GM23338 (cell line): ENCODE data around the gene SLX4. TPM values are rescaled to one million over a fixed set of nuclear protein-coding genes. Genes with fewer than 3 reads are reported as not detected.

Experiments used
- ATAC-seq: fragments of 200-7000 bp; cut with Tn5 transposase; 3 replicates; pipeline ENCODE4 v1.9.1; 2020
- DNase-seq: peaks from one replicate; pipeline ENCODE4 v3.0.0-alpha.2; 2015; ENCODE audit warnings: low spot score
- H2AFZ ChIP-seq: fragments of 200-600 bp; sonication (generic); 2 replicates; pipeline ENCODE4 v1.8.0; 2016; ENCODE audit warnings: antibody characterized with exemption, mild to moderate bottlenecking, moderate library complexity
- H3F3A ChIP-seq: fragments of 200-600 bp; sonication (generic); replicated peaks from 2 replicates; pipeline ENCODE4 v1.8.0; 2017; ENCODE audit warnings: antibody characterized with exemption, mixed run types, low read depth
- H3K27ac ChIP-seq: fragments of 200-600 bp; sonication (generic); 2 replicates; pipeline ENCODE4 v1.6.1; 2016; ENCODE audit warnings: low read depth
- H3K27me3 ChIP-seq: fragments of 200-600 bp; sonication (generic); 2 replicates; pipeline ENCODE4 v1.8.0; 2016; ENCODE audit warnings: mild to moderate bottlenecking, mixed run types, moderate library complexity; ENCODE audit not compliant: insufficient read depth
- H3K36me3 ChIP-seq: fragments of 200-600 bp; sonication (generic); 2 replicates; pipeline ENCODE4 v1.8.0; 2016; ENCODE audit warnings: mild to moderate bottlenecking; ENCODE audit not compliant: insufficient read depth
- H3K4me1 ChIP-seq: fragments of 200-600 bp; sonication (generic); 2 replicates; pipeline ENCODE4 v1.8.0; 2016; ENCODE audit warnings: mild to moderate bottlenecking, moderate library complexity; ENCODE audit not compliant: insufficient read depth
- H3K4me2 ChIP-seq: fragments of 200-600 bp; sonication (generic); 2 replicates; pipeline ENCODE4 v1.7.1; 2017; ENCODE audit warnings: mixed run types
- H3K4me3 ChIP-seq: fragments of 200-600 bp; sonication (generic); 2 replicates; pipeline ENCODE4 v1.6.1; 2016; ENCODE audit warnings: mixed run types
- H3K79me2 ChIP-seq: fragments of 200-600 bp; sonication (generic); replicated peaks from 2 replicates; pipeline ENCODE4 v1.8.0; 2017; ENCODE audit warnings: mild to moderate bottlenecking; ENCODE audit not compliant: insufficient read depth
- H3K9me2 ChIP-seq: fragments of 200-600 bp; sonication (generic); 2 replicates; pipeline ENCODE4 v1.8.0; 2017; ENCODE audit not compliant: insufficient read depth
- H4K20me1 ChIP-seq: fragments of 200-600 bp; sonication (generic); replicated peaks from 2 replicates; pipeline ENCODE4 v1.8.0; 2017; ENCODE audit warnings: mild to moderate bottlenecking; ENCODE audit not compliant: insufficient read depth
- H3K27ac Mint-ChIP-seq: 2 replicates; pipeline ENCODE4 v1.8.0; 2020; ENCODE audit warnings: inconsistent platforms, mild to moderate bottlenecking, moderate library complexity, mixed read lengths
- H3K27me3 Mint-ChIP-seq: 3 replicates; pipeline ENCODE4 v1.8.0; 2022; ENCODE audit warnings: low read depth, mild to moderate bottlenecking, moderate library complexity, mixed read lengths, inconsistent platforms; ENCODE audit not compliant: insufficient read depth, poor library complexity
- H3K36me3 Mint-ChIP-seq: 3 replicates; pipeline ENCODE4 v1.8.0; 2021; ENCODE audit warnings: low read depth, mild to moderate bottlenecking, inconsistent platforms, moderate library complexity, mixed read lengths
- H3K4me1 Mint-ChIP-seq: 3 replicates; pipeline ENCODE4 v1.8.0; 2020; ENCODE audit warnings: mild to moderate bottlenecking, inconsistent platforms, mixed read lengths
- H3K4me3 Mint-ChIP-seq: 3 replicates; pipeline ENCODE4 v1.8.0; 2021; ENCODE audit warnings: moderate library complexity, mild to moderate bottlenecking, inconsistent platforms, mixed read lengths
- H3K9me3 Mint-ChIP-seq: 3 replicates; pipeline ENCODE4 v1.8.0; 2020; ENCODE audit warnings: moderate library complexity, mild to moderate bottlenecking, inconsistent platforms, mixed read lengths
- CREB1 ChIP-seq: fragments of 250-450 bp; sonication (Bioruptor Pico); IDR thresholded peaks from 2 replicates; pipeline ENCODE4 v1.5.0; 2020; ENCODE audit warnings: low read depth, mild to moderate bottlenecking, moderate library complexity
- ETS1 ChIP-seq: IDR thresholded peaks from 2 replicates; pipeline ENCODE4 v1.6.1; 2016; ENCODE audit warnings: antibody characterized with exemption
- STAT1 ChIP-seq: IDR thresholded peaks from one replicate; pipeline ENCODE4 v1.6.1; 2016; ENCODE audit warnings: antibody characterized with exemption; ENCODE audit not compliant: unreplicated experiment
- ZNF331 ChIP-seq: fragments of 250-450 bp; sonication (Bioruptor Pico); IDR thresholded peaks from 2 replicates; pipeline ENCODE4 v1.5.0; 2020; ENCODE audit warnings: low read depth, mild to moderate bottlenecking, moderate library complexity
- polyA plus RNA-seq: library from polyadenylated mRNA; unstranded; fragments of >200 nt; fragmentation: Nextera tagmentation; extraction: Ambion mirVana; gene quantifications from 2 replicates; pipeline ENCODE4 v1.2.1, GENCODE V29; 2016
- total RNA-seq: library from RNA; depleted of rRNA; stranded (reverse); fragments of >200 nt; shearing (Covaris generic); gene quantifications from 2 replicates; pipeline ENCODE4 v1.2.3, GENCODE V29; 2014
- TF ChIP-seq, protein P1 (sequence below): fragments of 250-450 bp; sonication (Bioruptor Pico); IDR thresholded peaks from 2 replicates; pipeline ENCODE4 v1.5.0; 2020; ENCODE audit warnings: mild to moderate bottlenecking, moderate library complexity
- TF ChIP-seq, protein P2 (sequence below), 2 experiments: fragments of 200-600 bp in 1 of 2; sonication (generic) in 1 of 2; conservative IDR thresholded peaks; 2 replicates each; pipeline versions ENCODE4 v1.5.1 to v1.6.1; 2016 to 2017; ENCODE audit warnings: antibody characterized with exemption in 2 of 2, low read depth in 2 of 2, mild to moderate bottlenecking in 2 of 2, moderate library complexity in 1 of 2

Gene SLX4
- total and polyA plus RNA-seq, 2 experiments from 2014 or later, result 3.0 to 15.2 TPM

DNA sequence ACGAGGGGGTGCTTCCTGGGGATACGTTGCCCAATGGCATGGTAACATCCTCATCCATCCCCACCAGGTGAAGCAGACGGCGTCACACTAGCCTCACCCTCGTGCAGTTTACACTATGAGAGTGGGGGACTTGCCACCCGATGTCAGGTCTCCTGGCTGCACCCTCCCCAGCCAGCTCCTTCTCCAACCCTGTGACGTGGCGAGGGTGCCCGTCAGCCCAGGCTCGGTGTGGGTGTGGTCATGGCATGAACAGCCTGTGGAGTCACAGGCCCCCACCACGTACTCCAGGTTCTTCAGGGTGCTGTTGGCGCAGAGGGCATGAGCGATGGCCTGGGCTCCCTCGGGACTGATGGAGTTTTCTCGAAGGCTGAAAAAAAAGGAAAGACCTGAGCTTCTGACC, 62.5 kb downstream of the SLX4 start (continued):
- TF ChIP-seq ETS1 (no peak), STAT1 (no peak)
- TF ChIP-seq, protein P1, sequence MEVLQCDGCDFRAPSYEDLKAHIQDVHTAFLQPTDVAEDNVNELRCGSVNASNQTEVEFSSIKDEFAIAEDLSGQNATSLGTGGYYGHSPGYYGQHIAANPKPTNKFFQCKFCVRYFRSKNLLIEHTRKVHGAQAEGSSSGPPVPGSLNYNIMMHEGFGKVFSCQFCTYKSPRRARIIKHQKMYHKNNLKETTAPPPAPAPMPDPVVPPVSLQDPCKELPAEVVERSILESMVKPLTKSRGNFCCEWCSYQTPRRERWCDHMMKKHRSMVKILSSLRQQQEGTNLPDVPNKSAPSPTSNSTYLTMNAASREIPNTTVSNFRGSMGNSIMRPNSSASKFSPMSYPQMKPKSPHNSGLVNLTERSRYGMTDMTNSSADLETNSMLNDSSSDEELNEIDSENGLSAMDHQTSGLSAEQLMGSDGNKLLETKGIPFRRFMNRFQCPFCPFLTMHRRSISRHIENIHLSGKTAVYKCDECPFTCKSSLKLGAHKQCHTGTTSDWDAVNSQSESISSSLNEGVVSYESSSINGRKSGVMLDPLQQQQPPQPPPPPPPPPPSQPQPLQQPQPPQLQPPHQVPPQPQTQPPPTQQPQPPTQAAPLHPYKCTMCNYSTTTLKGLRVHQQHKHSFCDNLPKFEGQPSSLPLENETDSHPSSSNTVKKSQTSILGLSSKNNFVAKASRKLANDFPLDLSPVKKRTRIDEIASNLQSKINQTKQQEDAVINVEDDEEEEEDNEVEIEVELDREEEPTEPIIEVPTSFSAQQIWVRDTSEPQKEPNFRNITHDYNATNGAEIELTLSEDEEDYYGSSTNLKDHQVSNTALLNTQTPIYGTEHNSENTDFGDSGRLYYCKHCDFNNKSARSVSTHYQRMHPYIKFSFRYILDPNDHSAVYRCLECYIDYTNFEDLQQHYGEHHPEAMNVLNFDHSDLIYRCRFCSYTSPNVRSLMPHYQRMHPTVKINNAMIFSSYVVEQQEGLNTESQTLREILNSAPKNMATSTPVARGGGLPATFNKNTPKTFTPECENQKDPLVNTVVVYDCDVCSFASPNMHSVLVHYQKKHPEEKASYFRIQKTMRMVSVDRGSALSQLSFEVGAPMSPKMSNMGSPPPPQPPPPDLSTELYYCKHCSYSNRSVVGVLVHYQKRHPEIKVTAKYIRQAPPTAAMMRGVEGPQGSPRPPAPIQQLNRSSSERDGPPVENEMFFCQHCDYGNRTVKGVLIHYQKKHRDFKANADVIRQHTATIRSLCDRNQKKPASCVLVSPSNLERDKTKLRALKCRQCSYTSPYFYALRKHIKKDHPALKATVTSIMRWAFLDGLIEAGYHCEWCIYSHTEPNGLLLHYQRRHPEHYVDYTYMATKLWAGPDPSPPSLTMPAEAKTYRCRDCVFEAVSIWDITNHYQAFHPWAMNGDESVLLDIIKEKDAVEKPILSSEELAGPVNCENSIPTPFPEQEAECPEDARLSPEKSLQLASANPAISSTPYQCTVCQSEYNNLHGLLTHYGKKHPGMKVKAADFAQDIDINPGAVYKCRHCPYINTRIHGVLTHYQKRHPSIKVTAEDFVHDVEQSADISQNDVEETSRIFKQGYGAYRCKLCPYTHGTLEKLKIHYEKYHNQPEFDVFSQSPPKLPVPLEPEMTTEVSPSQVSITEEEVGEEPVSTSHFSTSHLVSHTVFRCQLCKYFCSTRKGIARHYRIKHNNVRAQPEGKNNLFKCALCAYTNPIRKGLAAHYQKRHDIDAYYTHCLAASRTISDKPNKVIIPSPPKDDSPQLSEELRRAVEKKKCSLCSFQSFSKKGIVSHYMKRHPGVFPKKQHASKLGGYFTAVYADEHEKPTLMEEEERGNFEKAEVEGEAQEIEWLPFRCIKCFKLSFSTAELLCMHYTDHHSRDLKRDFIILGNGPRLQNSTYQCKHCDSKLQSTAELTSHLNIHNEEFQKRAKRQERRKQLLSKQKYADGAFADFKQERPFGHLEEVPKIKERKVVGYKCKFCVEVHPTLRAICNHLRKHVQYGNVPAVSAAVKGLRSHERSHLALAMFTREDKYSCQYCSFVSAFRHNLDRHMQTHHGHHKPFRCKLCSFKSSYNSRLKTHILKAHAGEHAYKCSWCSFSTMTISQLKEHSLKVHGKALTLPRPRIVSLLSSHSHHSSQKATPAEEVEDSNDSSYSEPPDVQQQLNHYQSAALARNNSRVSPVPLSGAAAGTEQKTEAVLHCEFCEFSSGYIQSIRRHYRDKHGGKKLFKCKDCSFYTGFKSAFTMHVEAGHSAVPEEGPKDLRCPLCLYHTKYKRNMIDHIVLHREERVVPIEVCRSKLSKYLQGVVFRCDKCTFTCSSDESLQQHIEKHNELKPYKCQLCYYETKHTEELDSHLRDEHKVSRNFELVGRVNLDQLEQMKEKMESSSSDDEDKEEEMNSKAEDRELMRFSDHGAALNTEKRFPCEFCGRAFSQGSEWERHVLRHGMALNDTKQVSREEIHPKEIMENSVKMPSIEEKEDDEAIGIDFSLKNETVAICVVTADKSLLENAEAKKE, result no peak

- no peaks in the 10 kb centered on the region for H3K36me3 ChIP-seq
- peaks cover 16% of the 10 kb centered on the region for H3K27me3 Mint-ChIP-seq
- peaks cover 10% of the 10 kb centered on the region for H3K4me1 Mint-ChIP-seq
- H3K36me3 Mint-ChIP-seq, result peaks cover 4% of the 10 kb centered on the region; the same call in 1 of the 3 replicates
- TF ChIP-seq ZNF331 (CRISPR knock-in tag) (no peak), CREB1 (no peak)
- TF ChIP-seq, protein P2, sequence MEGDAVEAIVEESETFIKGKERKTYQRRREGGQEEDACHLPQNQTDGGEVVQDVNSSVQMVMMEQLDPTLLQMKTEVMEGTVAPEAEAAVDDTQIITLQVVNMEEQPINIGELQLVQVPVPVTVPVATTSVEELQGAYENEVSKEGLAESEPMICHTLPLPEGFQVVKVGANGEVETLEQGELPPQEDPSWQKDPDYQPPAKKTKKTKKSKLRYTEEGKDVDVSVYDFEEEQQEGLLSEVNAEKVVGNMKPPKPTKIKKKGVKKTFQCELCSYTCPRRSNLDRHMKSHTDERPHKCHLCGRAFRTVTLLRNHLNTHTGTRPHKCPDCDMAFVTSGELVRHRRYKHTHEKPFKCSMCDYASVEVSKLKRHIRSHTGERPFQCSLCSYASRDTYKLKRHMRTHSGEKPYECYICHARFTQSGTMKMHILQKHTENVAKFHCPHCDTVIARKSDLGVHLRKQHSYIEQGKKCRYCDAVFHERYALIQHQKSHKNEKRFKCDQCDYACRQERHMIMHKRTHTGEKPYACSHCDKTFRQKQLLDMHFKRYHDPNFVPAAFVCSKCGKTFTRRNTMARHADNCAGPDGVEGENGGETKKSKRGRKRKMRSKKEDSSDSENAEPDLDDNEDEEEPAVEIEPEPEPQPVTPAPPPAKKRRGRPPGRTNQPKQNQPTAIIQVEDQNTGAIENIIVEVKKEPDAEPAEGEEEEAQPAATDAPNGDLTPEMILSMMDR (conservative IDR thresholded peaks at IDR 0.05; ENCODE audit: low read depth in 2 of 2), result no peak
- H3K9me2 ChIP-seq, result peaks cover 13% of the 10 kb centered on the region
- H3K4me3 Mint-ChIP-seq, result no peak overlapping the region
- H3F3A ChIP-seq, result peaks cover 7% of the 10 kb centered on the region; the same call in 1 of the 2 replicates
- H3K4me1 ChIP-seq, result peaks cover 5% of the 10 kb centered on the region
- H3K27me3 ChIP-seq, result peaks cover 14% of the 10 kb centered on the region
- DNase-seq, result no peak
- H3K79me2 ChIP-seq, result no peaks in the 10 kb centered on the region
- no peak overlapping the region for H3K27ac ChIP-seq
- H2AFZ ChIP-seq, result no peak overlapping the region
- no peaks in the 10 kb centered on the region for H3K9me3 Mint-ChIP-seq
- no peak overlapping the region for H3K4me2 ChIP-seq
- ATAC-seq, result no peak
- no peak overlapping the region for H3K27ac Mint-ChIP-seq
- no peak overlapping the region for H3K4me3 ChIP-seq
- no peaks in the 10 kb centered on the region; the same call in 1 of the 2 replicates for H4K20me1 ChIP-seq
Observed at GRCh38 chr16:3548445-3548844, 63.0 kb downstream of the SLX4 start.
